ENCODE results near the gene SLC4A9.

DNA sequence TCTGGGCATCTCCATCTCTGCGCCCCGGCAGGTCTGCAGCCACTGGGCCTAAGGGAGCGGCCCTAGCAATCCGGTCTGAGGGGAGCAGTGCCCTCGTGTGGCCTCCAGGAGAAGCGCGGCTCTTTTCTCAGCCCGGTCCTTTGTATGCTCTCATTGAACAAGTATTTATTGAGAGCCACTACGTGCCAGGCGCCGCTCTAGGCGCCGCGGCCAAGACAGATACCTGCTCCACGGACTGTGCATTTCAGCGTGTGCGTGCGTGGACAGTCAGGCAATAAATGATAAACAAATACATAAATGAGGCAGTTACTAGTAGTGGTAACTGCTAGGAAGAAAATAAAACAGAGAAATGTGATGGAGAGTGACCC lies 2.3 kb upstream of the SLC4A9 start:
- TF ChIP-seq POLR2AphosphoS5 (IDR thresholded peaks at IDR 0.05; ENCODE audit: low read depth, low read length), result no peak
- TF ChIP-seq, protein P1, sequence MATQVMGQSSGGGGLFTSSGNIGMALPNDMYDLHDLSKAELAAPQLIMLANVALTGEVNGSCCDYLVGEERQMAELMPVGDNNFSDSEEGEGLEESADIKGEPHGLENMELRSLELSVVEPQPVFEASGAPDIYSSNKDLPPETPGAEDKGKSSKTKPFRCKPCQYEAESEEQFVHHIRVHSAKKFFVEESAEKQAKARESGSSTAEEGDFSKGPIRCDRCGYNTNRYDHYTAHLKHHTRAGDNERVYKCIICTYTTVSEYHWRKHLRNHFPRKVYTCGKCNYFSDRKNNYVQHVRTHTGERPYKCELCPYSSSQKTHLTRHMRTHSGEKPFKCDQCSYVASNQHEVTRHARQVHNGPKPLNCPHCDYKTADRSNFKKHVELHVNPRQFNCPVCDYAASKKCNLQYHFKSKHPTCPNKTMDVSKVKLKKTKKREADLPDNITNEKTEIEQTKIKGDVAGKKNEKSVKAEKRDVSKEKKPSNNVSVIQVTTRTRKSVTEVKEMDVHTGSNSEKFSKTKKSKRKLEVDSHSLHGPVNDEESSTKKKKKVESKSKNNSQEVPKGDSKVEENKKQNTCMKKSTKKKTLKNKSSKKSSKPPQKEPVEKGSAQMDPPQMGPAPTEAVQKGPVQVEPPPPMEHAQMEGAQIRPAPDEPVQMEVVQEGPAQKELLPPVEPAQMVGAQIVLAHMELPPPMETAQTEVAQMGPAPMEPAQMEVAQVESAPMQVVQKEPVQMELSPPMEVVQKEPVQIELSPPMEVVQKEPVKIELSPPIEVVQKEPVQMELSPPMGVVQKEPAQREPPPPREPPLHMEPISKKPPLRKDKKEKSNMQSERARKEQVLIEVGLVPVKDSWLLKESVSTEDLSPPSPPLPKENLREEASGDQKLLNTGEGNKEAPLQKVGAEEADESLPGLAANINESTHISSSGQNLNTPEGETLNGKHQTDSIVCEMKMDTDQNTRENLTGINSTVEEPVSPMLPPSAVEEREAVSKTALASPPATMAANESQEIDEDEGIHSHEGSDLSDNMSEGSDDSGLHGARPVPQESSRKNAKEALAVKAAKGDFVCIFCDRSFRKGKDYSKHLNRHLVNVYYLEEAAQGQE (IDR thresholded peaks at IDR 0.05; ENCODE audit: insufficient read depth in 1 of 2, low read depth in 2 of 2, low read length in 2 of 2), result no peak
- no peak for TF ChIP-seq SIN3A (IDR thresholded peaks at IDR 0.05; ENCODE audit: borderline replicate concordance, insufficient read depth, low read length)
- TF ChIP-seq TAF1 (IDR thresholded peaks at IDR 0.05; ENCODE audit: borderline replicate concordance, insufficient read depth, low read length), result no peak
- peak; percentile 16 for TF ChIP-seq FOXP2 (optimal IDR thresholded peaks at IDR 0.05; ENCODE audit: borderline replicate concordance, extremely low read depth, extremely low read length, insufficient read depth)
